RWPE2 (cell line): Measurements from ENCODE around the gene PITX1.

ENCODE experiments used
- ATAC-seq: fragments of 200-7000 bp; cut with Tn5 transposase; 3 replicates; pipeline ENCODE4 v1.9.1; 2021; ENCODE audit warnings: low read depth
- DNase-seq: peaks from one replicate; pipeline ENCODE4 v3.0.0-alpha.2; 2020; ENCODE audit warnings: low spot score
- H3K27ac ChIP-seq: fragments of 450-650 bp; 2 replicates; pipeline ENCODE4 v1.5.1; 2017; ENCODE audit warnings: mild to moderate bottlenecking; ENCODE audit not compliant: poor library complexity, severe bottlenecking
- H3K27me3 ChIP-seq: fragments of 250-450 bp; sonication (Bioruptor Pico); 2 replicates; pipeline ENCODE4 v1.5.1; 2021; ENCODE audit warnings: mild to moderate bottlenecking, moderate library complexity; ENCODE audit not compliant: insufficient read depth, poor library complexity, severe bottlenecking
- H3K36me3 ChIP-seq: fragments of 250-450 bp; sonication (Bioruptor Pico); 2 replicates; pipeline ENCODE4 v1.5.1; 2020; ENCODE audit warnings: low read depth, mild to moderate bottlenecking, moderate library complexity
- H3K4me1 ChIP-seq: fragments of 250-450 bp; sonication (Bioruptor Pico); 2 replicates; pipeline ENCODE4 v1.5.1; 2021; ENCODE audit warnings: mild to moderate bottlenecking, moderate library complexity; ENCODE audit not compliant: insufficient read depth, poor library complexity, severe bottlenecking
- H3K4me3 ChIP-seq: fragments of 250-450 bp; sonication (Bioruptor Pico); 2 replicates; pipeline ENCODE4 v1.5.1; 2021; ENCODE audit warnings: mild to moderate bottlenecking, moderate library complexity; ENCODE audit not compliant: severe bottlenecking
- H3K9me3 ChIP-seq: fragments of 250-450 bp; sonication (Bioruptor Pico); 2 replicates; pipeline ENCODE4 v1.5.1; 2021; ENCODE audit warnings: mild to moderate bottlenecking, moderate library complexity; ENCODE audit not compliant: severe bottlenecking
- TF ChIP-seq, protein P1 (sequence below): fragments of 450-650 bp; IDR thresholded peaks from one replicate; pipeline ENCODE4 v1.5.1; 2017; ENCODE audit warnings: mild to moderate bottlenecking, moderate library complexity; ENCODE audit not compliant: poor library complexity, severe bottlenecking

Gene PITX1

DNA sequence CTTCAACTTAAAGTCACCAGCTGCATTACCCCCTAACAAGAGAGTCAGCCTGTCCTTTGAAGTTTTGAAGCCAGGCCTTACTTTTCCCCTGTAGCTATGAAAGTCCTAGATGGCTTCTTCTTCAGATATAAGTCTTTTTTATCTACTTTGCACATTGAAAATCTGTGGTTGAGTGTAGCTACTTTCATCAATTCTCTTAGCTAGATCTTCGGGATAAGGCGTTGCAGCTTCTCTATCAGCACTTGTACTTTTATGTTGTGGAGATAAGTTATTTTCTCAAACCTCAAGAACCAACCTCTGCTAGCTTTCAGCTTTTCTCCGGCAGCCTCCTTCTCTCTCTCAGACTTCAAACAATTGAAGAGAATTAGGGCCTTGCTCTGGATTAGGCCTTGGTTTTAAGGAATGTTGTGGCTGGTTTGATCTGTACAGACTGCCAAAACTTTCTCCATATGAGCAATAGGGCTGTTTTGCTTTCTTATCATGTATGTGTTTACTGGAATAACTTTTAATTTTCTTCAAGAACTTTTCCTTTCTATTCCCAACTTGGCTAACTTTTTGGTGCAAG is 44.7 kb downstream of the PITX1 start:
- TF ChIP-seq, protein P1, sequence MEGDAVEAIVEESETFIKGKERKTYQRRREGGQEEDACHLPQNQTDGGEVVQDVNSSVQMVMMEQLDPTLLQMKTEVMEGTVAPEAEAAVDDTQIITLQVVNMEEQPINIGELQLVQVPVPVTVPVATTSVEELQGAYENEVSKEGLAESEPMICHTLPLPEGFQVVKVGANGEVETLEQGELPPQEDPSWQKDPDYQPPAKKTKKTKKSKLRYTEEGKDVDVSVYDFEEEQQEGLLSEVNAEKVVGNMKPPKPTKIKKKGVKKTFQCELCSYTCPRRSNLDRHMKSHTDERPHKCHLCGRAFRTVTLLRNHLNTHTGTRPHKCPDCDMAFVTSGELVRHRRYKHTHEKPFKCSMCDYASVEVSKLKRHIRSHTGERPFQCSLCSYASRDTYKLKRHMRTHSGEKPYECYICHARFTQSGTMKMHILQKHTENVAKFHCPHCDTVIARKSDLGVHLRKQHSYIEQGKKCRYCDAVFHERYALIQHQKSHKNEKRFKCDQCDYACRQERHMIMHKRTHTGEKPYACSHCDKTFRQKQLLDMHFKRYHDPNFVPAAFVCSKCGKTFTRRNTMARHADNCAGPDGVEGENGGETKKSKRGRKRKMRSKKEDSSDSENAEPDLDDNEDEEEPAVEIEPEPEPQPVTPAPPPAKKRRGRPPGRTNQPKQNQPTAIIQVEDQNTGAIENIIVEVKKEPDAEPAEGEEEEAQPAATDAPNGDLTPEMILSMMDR = no peak
- DNase-seq (no peak), ATAC-seq (no peak)
- H3K27me3 ChIP-seq = peaks cover 3% of the 10 kb centered on the region
- H3K9me3 ChIP-seq = no peaks in the 10 kb centered on the region
- no peaks in the 10 kb centered on the region for H3K36me3 ChIP-seq
- no peaks in the 10 kb centered on the region for H3K4me1 ChIP-seq
- H3K4me3 ChIP-seq = no peak overlapping the region
- H3K27ac ChIP-seq = no peak overlapping the region

DNA sequence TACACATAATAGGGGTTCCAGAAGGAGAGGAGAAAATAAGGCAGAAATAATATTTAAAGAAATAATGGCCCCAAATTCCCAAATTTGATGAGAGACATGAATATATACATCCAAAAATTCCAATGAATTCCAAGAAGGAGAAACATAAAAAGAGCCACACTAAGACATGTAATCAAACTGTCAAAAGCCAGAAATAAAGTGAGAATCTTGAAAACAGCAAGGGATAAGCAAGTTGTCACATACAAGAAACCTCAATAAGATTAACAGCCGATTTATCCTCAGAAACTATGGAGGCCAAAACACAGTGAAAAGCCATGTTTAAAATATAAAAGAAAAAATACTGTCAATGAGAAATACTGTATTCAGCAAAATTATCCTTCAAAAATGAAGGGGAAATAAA is 51.8 kb downstream of the PITX1 start:
- TF ChIP-seq, protein P1 = no peak
- no peaks in the 10 kb centered on the region for H3K36me3 ChIP-seq
- DNase-seq = no peak
- no peaks in the 10 kb centered on the region for H3K4me1 ChIP-seq
- no peak overlapping the region for H3K27ac ChIP-seq
- no peaks in the 10 kb centered on the region for H3K27me3 ChIP-seq
- no peak for ATAC-seq
- H3K9me3 ChIP-seq = peaks cover 19% of the 10 kb centered on the region
- no peak overlapping the region for H3K4me3 ChIP-seq

DNA sequence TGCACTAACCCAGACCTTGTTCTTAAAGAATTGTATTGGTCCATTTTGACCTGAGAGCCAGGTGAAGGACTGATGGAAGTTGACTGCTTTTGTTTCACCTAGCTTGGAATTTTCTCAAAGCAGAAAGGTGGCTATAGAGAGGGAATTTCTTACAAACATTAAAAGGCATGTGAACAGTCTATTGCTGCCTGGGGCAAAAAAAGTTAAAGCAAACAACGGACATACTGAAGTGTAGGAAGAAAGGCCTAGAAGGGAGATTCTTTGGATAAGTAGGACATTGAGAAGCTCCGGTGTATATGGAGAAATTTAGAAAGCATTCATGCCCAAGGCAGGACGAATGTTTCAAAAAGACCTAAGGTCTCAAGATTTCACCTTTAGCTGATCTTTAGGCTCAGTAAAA is 54.6 kb downstream of the PITX1 start:
- H3K27ac ChIP-seq = no peak overlapping the region
- ATAC-seq = no peak
- peaks cover 21% of the 10 kb centered on the region for H3K9me3 ChIP-seq
- TF ChIP-seq, protein P1 = no peak
- H3K4me1 ChIP-seq = peaks cover 5% of the 10 kb centered on the region
- no peak overlapping the region for H3K4me3 ChIP-seq
- H3K27me3 ChIP-seq = no peaks in the 10 kb centered on the region
- no peaks in the 10 kb centered on the region for H3K36me3 ChIP-seq
- no peak for DNase-seq
